Activated T-cell treated with anti-CD3 and anti-CD28 coated beads, Interleukin-2, amount 50 U/mL, for 72 hours (primary cell): ENCODE data around the gene SH3RF3. TPM values are rescaled to one million over a fixed set of nuclear protein-coding genes. Genes with fewer than 3 reads are reported as not detected.

Experiments
- ATAC-seq, 2 donors: fragments of 150-1000 bp; cut with Tn5 transposase; replicated peaks in 1 of 2; 2 replicates each; pipeline ENCODE4 v1.10.0; 2021; ENCODE audit warnings: moderate library complexity in 2 of 2, mild to moderate bottlenecking in 1 of 2
- DNase-seq, 2 donors: peaks; one replicate each; pipeline ENCODE4 v3.0.0; 2021 to 2022; ENCODE audit warnings: mixed read lengths in 1 of 2
- H3K27ac Mint-ChIP-seq: one replicate; pipeline ENCODE4 v1.8.0; 2022; ENCODE audit warnings: mild to moderate bottlenecking, moderate library complexity, mixed read lengths
- H3K27me3 Mint-ChIP-seq: one replicate; pipeline ENCODE4 v1.8.0; 2022; ENCODE audit warnings: low read depth, mixed read lengths
- H3K36me3 Mint-ChIP-seq, 2 donors: one replicate each; pipeline ENCODE4 v1.8.0; 2022; ENCODE audit warnings: mixed read lengths in 2 of 2, mild to moderate bottlenecking in 1 of 2; ENCODE audit not compliant: insufficient read depth in 2 of 2
- H3K4me1 Mint-ChIP-seq: one replicate; pipeline ENCODE4 v1.8.0; 2022; ENCODE audit warnings: low read depth, mixed read lengths
- H3K4me3 Mint-ChIP-seq, 2 donors: one replicate each; pipeline ENCODE4 v1.8.0; 2022; ENCODE audit warnings: mild to moderate bottlenecking in 2 of 2, mixed read lengths in 2 of 2, moderate library complexity in 2 of 2
- H3K9me3 Mint-ChIP-seq, 2 donors: one replicate each; pipeline ENCODE4 v1.8.0; 2022; ENCODE audit warnings: mixed read lengths in 2 of 2
- total RNA-seq, 2 donors: library from RNA; stranded (reverse); gene quantifications; one replicate each; pipeline ENCODE4 v1.2.3, GENCODE V29; 2022

SH3RF3 gene
- total RNA-seq, 2 donors from 2014 or later, result 1.0 to 1.2 TPM

GRCh38 chr2:109321570-109321969 is 192.6 kb downstream of the SH3RF3 start:
- DNase-seq (no peak), ATAC-seq (no peak)
- H3K4me3 Mint-ChIP-seq, result no peak overlapping the region
- H3K27ac Mint-ChIP-seq, result no peak overlapping the region
- no peaks in the 10 kb centered on the region for H3K27me3 Mint-ChIP-seq
- H3K4me1 Mint-ChIP-seq, result peaks cover 18% of the 10 kb centered on the region
- no peaks in the 10 kb centered on the region for H3K36me3 Mint-ChIP-seq
- H3K9me3 Mint-ChIP-seq, result no peaks in the 10 kb centered on the region

GRCh38 chr2:109322111-109322510 is 193.1 kb downstream of the SH3RF3 start:
- ATAC-seq (no peak), DNase-seq (no peak)
- peaks cover 18% of the 10 kb centered on the region for H3K4me1 Mint-ChIP-seq
- H3K4me3 Mint-ChIP-seq, result no peak overlapping the region
- no peak overlapping the region for H3K27ac Mint-ChIP-seq
- no peaks in the 10 kb centered on the region for H3K36me3 Mint-ChIP-seq
- H3K27me3 Mint-ChIP-seq, result no peaks in the 10 kb centered on the region
- no peaks in the 10 kb centered on the region for H3K9me3 Mint-ChIP-seq

DNA sequence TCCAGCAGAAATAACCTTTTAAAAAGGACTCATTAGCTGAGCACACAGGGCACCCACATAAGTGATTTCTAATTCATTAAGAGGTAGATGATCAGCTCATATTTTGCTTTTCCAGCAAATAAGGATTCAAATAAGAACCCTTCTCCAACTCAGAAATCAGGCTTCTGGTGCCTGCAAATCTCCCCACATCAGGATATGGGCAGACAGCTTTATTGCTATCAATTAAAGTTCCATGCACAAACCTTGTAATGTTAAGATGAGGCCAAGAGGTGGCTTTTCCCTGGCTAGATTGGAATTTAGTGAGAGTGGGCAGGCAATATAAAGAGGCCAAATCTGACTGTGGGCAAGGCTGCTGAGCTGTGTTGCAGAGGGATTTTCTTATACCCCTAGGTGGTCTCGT is 193.6 kb downstream of the SH3RF3 start:
- Mint-ChIP-seq H3K27ac (no peak overlapping the region), H3K4me3 (no peak overlapping the region), H3K4me1 (peaks cover 18% of the 10 kb centered on the region), H3K27me3 (no peaks in the 10 kb centered on the region), H3K36me3 (no peaks in the 10 kb centered on the region), H3K9me3 (no peaks in the 10 kb centered on the region)
- DNase-seq, result no peak
- ATAC-seq, result no peak

- Mint-ChIP-seq H3K27ac (no peak overlapping the region), H3K4me3 (no peak overlapping the region), H3K9me3 (no peaks in the 10 kb centered on the region), H3K27me3 (peaks cover 7% of the 10 kb centered on the region), H3K36me3 (no peaks in the 10 kb centered on the region), H3K4me1 (peaks cover 7% of the 10 kb centered on the region)
- no peak for ATAC-seq
- no peak for DNase-seq
Observed at GRCh38 chr2:109324861-109325260, 195.9 kb downstream of the SH3RF3 start.

GRCh38 chr2:109325570-109325969 is 196.6 kb downstream of the SH3RF3 start:
- DNase-seq (no peak), ATAC-seq (no peak)
- Mint-ChIP-seq H3K27me3 (peaks cover 11% of the 10 kb centered on the region), H3K36me3 (no peaks in the 10 kb centered on the region), H3K27ac (no peak overlapping the region), H3K4me3 (no peak overlapping the region), H3K9me3 (no peaks in the 10 kb centered on the region), H3K4me1 (peaks cover under 1% of the 10 kb centered on the region)

- no peak for DNase-seq
- Mint-ChIP-seq H3K9me3 (no peaks in the 10 kb centered on the region), H3K36me3 (no peaks in the 10 kb centered on the region)
Observed at GRCh38 chr2:109326306-109326705, 197.3 kb downstream of the SH3RF3 start.

GRCh38 chr2:109330056-109330455 is 201.1 kb downstream of the SH3RF3 start:
- Mint-ChIP-seq H3K9me3 (no peaks in the 10 kb centered on the region), H3K27me3 (peaks cover 15% of the 10 kb centered on the region), H3K4me3 (no peak overlapping the region), H3K4me1 (peaks cover 24% of the 10 kb centered on the region), H3K27ac (no peak overlapping the region), H3K36me3 (no peaks in the 10 kb centered on the region)
- no peak for DNase-seq
- ATAC-seq, result no peak

More at GRCh38 chr2:109326306-109326705, 197.3 kb downstream of the SH3RF3 start:
- H3K27ac Mint-ChIP-seq, result no peak overlapping the region
- no peak for ATAC-seq
- peaks cover 2% of the 10 kb centered on the region for H3K4me1 Mint-ChIP-seq
- no peak overlapping the region for H3K4me3 Mint-ChIP-seq
- H3K27me3 Mint-ChIP-seq, result peaks cover 13% of the 10 kb centered on the region

GRCh38 chr2:109331081-109331480 is 202.1 kb downstream of the SH3RF3 start:
- no peak for ATAC-seq
- Mint-ChIP-seq H3K27ac (no peak overlapping the region), H3K27me3 (peaks cover 23% of the 10 kb centered on the region), H3K36me3 (no peaks in the 10 kb centered on the region), H3K4me1 (peaks cover 34% of the 10 kb centered on the region), H3K9me3 (no peaks in the 10 kb centered on the region), H3K4me3 (no peak overlapping the region)
- no peak for DNase-seq

DNA sequence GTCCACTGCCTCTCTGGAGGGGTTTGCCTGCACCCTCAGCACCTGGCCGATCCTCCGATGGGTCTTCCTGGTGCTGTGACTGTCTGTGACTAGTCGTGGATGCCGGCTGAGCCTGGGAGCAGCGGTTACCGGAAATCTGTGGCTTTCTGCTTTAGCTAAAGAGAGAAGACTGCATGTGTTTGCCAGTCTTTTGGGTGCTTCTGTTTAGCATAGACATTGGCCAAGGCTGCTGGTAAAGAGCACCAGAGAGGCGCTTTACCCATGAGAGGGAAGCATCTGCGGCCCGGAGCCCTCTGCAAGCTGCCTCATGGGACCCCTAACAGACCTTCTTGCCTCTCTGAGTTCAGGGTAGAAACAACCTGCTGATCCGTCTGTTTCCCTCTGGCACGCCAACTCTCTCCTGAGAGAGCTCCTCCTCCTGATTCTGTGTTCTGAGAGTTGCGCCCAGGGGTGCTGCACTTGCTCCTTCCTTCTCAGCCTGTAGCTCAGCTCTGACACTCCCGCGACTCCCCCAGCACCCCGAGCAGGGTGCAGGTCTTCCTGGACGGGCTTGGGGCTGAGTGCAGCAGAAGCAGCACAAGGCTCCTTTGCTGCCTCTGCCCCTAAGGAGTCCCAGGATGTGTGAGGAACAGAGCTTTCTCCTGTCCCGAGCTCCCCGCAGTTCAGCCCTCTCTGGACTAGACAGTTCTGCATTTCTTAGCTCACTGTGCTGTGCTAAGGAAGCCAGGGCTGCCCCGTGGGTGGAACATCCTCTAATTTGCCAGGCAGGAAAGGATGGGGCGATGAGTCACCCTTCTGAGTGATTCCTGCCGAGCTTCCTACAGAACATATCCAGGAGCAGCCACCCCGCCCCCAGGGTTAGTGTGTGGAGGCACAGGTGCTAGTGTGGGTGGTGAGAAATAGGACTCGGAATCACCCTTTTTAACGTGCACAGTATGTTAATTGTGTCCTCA is 203.2 kb downstream of the SH3RF3 start:
- peak; percentile 43 to 44 for ATAC-seq
- no peak overlapping the region for H3K27ac Mint-ChIP-seq
- H3K27me3 Mint-ChIP-seq, result peaks cover 23% of the 10 kb centered on the region
- no peaks in the 10 kb centered on the region for H3K9me3 Mint-ChIP-seq
- H3K36me3 Mint-ChIP-seq, result no peaks in the 10 kb centered on the region
- H3K4me1 Mint-ChIP-seq, result peaks cover 36% of the 10 kb centered on the region
- peak overlapping the region; percentile 61 for H3K4me3 Mint-ChIP-seq
- peak in 1 of 2 donors; percentile 14 for DNase-seq

- ATAC-seq (no peak), DNase-seq (no peak)
- H3K27ac Mint-ChIP-seq, result no peak overlapping the region
- peaks cover 36% of the 10 kb centered on the region for H3K4me1 Mint-ChIP-seq
- no peaks in the 10 kb centered on the region for H3K9me3 Mint-ChIP-seq
- peak overlapping the region in 1 of 2 donors; percentile 61 for H3K4me3 Mint-ChIP-seq
- peaks cover 25% of the 10 kb centered on the region for H3K27me3 Mint-ChIP-seq
- H3K36me3 Mint-ChIP-seq, result no peaks in the 10 kb centered on the region
Observed at GRCh38 chr2:109332880-109333279, 203.9 kb downstream of the SH3RF3 start.

- DNase-seq (no peak), ATAC-seq (no peak)
- Mint-ChIP-seq H3K9me3 (no peaks in the 10 kb centered on the region), H3K4me3 (no peak overlapping the region), H3K27ac (no peak overlapping the region), H3K27me3 (peaks cover 29% of the 10 kb centered on the region), H3K36me3 (no peaks in the 10 kb centered on the region), H3K4me1 (peaks cover 36% of the 10 kb centered on the region)
Observed at GRCh38 chr2:109333414-109334210, 204.6 kb downstream of the SH3RF3 start.

DNA sequence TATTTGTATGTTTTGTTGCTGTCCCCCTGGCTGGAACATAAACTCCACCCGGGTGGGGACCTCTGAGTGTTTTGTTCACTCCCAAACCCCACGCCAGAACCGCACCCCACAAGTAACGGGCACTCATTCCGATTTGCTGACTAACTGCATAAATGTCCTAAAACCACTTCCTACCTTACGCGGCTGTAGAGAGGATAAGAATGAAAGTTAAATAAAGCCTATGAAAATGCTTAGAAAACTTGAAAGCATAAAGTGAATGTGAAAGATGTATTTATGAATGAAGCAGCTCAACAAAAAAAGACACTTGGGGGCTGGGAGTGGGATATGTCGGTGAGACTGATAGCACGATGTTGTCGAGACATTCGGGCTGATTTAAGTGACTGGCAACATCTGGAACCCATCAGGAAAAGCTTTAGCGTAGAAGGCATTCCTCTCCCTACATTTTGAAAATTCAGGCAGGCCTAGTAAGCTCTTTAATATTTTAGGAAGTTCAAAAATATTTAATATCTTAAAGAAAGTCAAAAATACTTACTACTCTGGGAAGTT is 206.7 kb downstream of the SH3RF3 start:
- DNase-seq, result peak; percentile 31 to 49

GRCh38 chr2:109336296-109336695 is 207.3 kb downstream of the SH3RF3 start:
- Mint-ChIP-seq H3K27me3 (peaks cover 16% of the 10 kb centered on the region), H3K4me3 (no peak overlapping the region), H3K4me1 (peaks cover 40% of the 10 kb centered on the region), H3K36me3 (no peaks in the 10 kb centered on the region), H3K27ac (no peak overlapping the region), H3K9me3 (no peaks in the 10 kb centered on the region)
- DNase-seq (no peak), ATAC-seq (no peak)

More for the DNA sequence above, 206.7 kb downstream of the SH3RF3 start:
- peak overlapping the region; percentile 39 to 60 for H3K4me3 Mint-ChIP-seq
- peaks cover 17% of the 10 kb centered on the region for H3K27me3 Mint-ChIP-seq
- ATAC-seq, result peak; percentile 79 to 80
- no peak overlapping the region for H3K27ac Mint-ChIP-seq
- H3K9me3 Mint-ChIP-seq, result no peaks in the 10 kb centered on the region
- peaks cover 36% of the 10 kb centered on the region for H3K4me1 Mint-ChIP-seq
- no peaks in the 10 kb centered on the region for H3K36me3 Mint-ChIP-seq
